ENCODE data around the gene ME3.

The ME3 gene

GRCh38 chr11:86481399-86481798 is 191.0 kb downstream of the ME3 start:
- no peak overlapping the region for H3K4me2 ChIP-seq
- H4K20me1 ChIP-seq (ENCODE audit: insufficient read depth), result no peaks in the 10 kb centered on the region
- no peak overlapping the region for H2AFZ ChIP-seq (ENCODE audit: low read depth)
- no peak overlapping the region for H3K4me3 ChIP-seq (IDR thresholded peaks at IDR 0.05; ENCODE audit: insufficient read depth, low read depth, low read length)
- H3K79me2 ChIP-seq (ENCODE audit: insufficient read depth, low read depth), result no peaks in the 10 kb centered on the region
- no peak overlapping the region for H3K27ac ChIP-seq
- H3K4me1 ChIP-seq (ENCODE audit: low read depth, poor library complexity, severe bottlenecking), result no peaks in the 10 kb centered on the region
- H3K27me3 ChIP-seq (ENCODE audit: insufficient read depth, low read depth), result no peaks in the 10 kb centered on the region
- no peaks in the 10 kb centered on the region for H3K36me3 ChIP-seq (ENCODE audit: insufficient read depth)
- TF ChIP-seq CTCF (conservative IDR thresholded peaks at IDR 0.05; ENCODE audit: low read depth, low read length), result no peak
- H3K9ac ChIP-seq, result no peak overlapping the region

- no peak overlapping the region for H2AFZ ChIP-seq (ENCODE audit: low read depth)
- H3K36me3 ChIP-seq (ENCODE audit: insufficient read depth), result no peaks in the 10 kb centered on the region
- H3K4me2 ChIP-seq, result no peak overlapping the region
- H3K9ac ChIP-seq, result no peak overlapping the region
- H3K27ac ChIP-seq, result no peak overlapping the region
- H4K20me1 ChIP-seq (ENCODE audit: insufficient read depth), result no peaks in the 10 kb centered on the region
- H3K79me2 ChIP-seq (ENCODE audit: insufficient read depth, low read depth), result no peaks in the 10 kb centered on the region
- no peak for TF ChIP-seq CTCF (conservative IDR thresholded peaks at IDR 0.05; ENCODE audit: low read depth, low read length)
- H3K27me3 ChIP-seq (ENCODE audit: insufficient read depth, low read depth), result no peaks in the 10 kb centered on the region
- no peak overlapping the region for H3K4me3 ChIP-seq (IDR thresholded peaks at IDR 0.05; ENCODE audit: insufficient read depth, low read depth, low read length)
- no peaks in the 10 kb centered on the region for H3K4me1 ChIP-seq (ENCODE audit: low read depth, poor library complexity, severe bottlenecking)
Measured at GRCh38 chr11:86478348-86478747, 194.1 kb downstream of the ME3 start.

- H4K20me1 ChIP-seq (ENCODE audit: insufficient read depth), result no peaks in the 10 kb centered on the region
- no peaks in the 10 kb centered on the region for H3K79me2 ChIP-seq (ENCODE audit: insufficient read depth, low read depth)
- no peak for TF ChIP-seq CTCF (conservative IDR thresholded peaks at IDR 0.05; ENCODE audit: low read depth, low read length)
- H2AFZ ChIP-seq (ENCODE audit: low read depth), result no peak overlapping the region
- H3K36me3 ChIP-seq (ENCODE audit: insufficient read depth), result no peaks in the 10 kb centered on the region
- H3K9ac ChIP-seq, result no peak overlapping the region
- no peak overlapping the region for H3K27ac ChIP-seq
- no peak overlapping the region for H3K4me3 ChIP-seq (IDR thresholded peaks at IDR 0.05; ENCODE audit: insufficient read depth, low read depth, low read length)
- no peaks in the 10 kb centered on the region for H3K4me1 ChIP-seq (ENCODE audit: low read depth, poor library complexity, severe bottlenecking)
- H3K4me2 ChIP-seq, result no peak overlapping the region
- no peaks in the 10 kb centered on the region for H3K27me3 ChIP-seq (ENCODE audit: insufficient read depth, low read depth)
Measured at GRCh38 chr11:86477495-86478155, 194.8 kb downstream of the ME3 start.

- H3K27ac ChIP-seq, result no peak overlapping the region
- no peaks in the 10 kb centered on the region for H3K79me2 ChIP-seq (ENCODE audit: insufficient read depth, low read depth)
- no peaks in the 10 kb centered on the region for H3K4me1 ChIP-seq (ENCODE audit: low read depth, poor library complexity, severe bottlenecking)
- no peak overlapping the region for H3K4me2 ChIP-seq
- no peak overlapping the region for H2AFZ ChIP-seq (ENCODE audit: low read depth)
- no peak overlapping the region for H3K9ac ChIP-seq
- TF ChIP-seq CTCF (conservative IDR thresholded peaks at IDR 0.05; ENCODE audit: low read depth, low read length), result no peak
- no peaks in the 10 kb centered on the region for H3K36me3 ChIP-seq (ENCODE audit: insufficient read depth)
- H3K27me3 ChIP-seq (ENCODE audit: insufficient read depth, low read depth), result no peaks in the 10 kb centered on the region
- no peaks in the 10 kb centered on the region for H4K20me1 ChIP-seq (ENCODE audit: insufficient read depth)
- no peak overlapping the region for H3K4me3 ChIP-seq (IDR thresholded peaks at IDR 0.05; ENCODE audit: insufficient read depth, low read depth, low read length)
Measured at GRCh38 chr11:86476109-86476861, 196.1 kb downstream of the ME3 start.
